Vagina (tissue), 2 donors: ENCODE data around the gene NDUFAF8. TPM values are rescaled to one million over a fixed set of nuclear protein-coding genes. Genes with fewer than 3 reads are reported as not detected.

ENCODE experiments used
- DNase-seq, 2 donors: peaks; one replicate each; pipeline ENCODE4 v3.0.0-alpha.2; 2017; ENCODE audit errors: extremely low spot score in 2 of 2
- H3K27ac ChIP-seq: fragments of 200-600 bp; sonication (generic); one replicate; pipeline ENCODE4 v1.5.1; 2019
- H3K27me3 ChIP-seq: fragments of 200-600 bp; sonication (generic); one replicate; pipeline ENCODE4 v1.5.1; 2019
- H3K36me3 ChIP-seq, 2 donors: fragments of 200-600 bp; sonication (generic); one replicate each; pipeline ENCODE4 v1.5.1; 2017 to 2019
- H3K4me1 ChIP-seq: fragments of 200-600 bp; sonication (generic); one replicate; pipeline ENCODE4 v1.5.1; 2019
- H3K4me3 ChIP-seq, 2 donors: fragments of 200-600 bp; sonication (generic); 1 replicate in 1 of 2; 2 replicates in 1 of 2; pipeline ENCODE4 v1.5.1; 2016 to 2019
- H3K9me3 ChIP-seq: fragments of 200-600 bp; sonication (generic); one replicate; pipeline ENCODE4 v1.5.1; 2019
- POLR2A ChIP-seq, 2 donors: fragments of 450-650 bp; IDR thresholded peaks; one replicate each; pipeline ENCODE4 v1.6.1; 2017; ENCODE audit warnings: antibody characterized with exemption in 2 of 2, mild to moderate bottlenecking in 2 of 2, moderate library complexity in 2 of 2
- POLR2AphosphoS5 ChIP-seq, 2 donors: sonication (generic); formaldehyde crosslinking; IDR thresholded peaks; one replicate each; pipeline ENCODE4 v1.9.0; 2017; ENCODE audit warnings: antibody characterized with exemption in 2 of 2, mild to moderate bottlenecking in 2 of 2, low read depth in 1 of 2; ENCODE audit not compliant: insufficient read depth in 1 of 2
- intact Hi-C: fragments of 100-400 bp; cut with DNase I; formaldehyde crosslinking; loops from one replicate; pipeline ENCODE4 v1.15.1; 2023
- total RNA-seq: library from RNA; depleted of rRNA; stranded (reverse); fragments of >200 nt; gene quantifications from one replicate; pipeline ENCODE4 v1.2.3, GENCODE V29; 2016
- TF ChIP-seq, protein P1 (sequence below), 3 experiments: fragments of 450-650 bp in 2 of 3; fragments of 200-600 bp in 1 of 3; sonication (generic) in 1 of 3; IDR thresholded peaks; one replicate each; pipeline ENCODE4 v1.5.1; 2017 to 2019; ENCODE audit warnings: antibody characterized with exemption in 3 of 3, mild to moderate bottlenecking in 2 of 3, moderate library complexity in 2 of 3

NDUFAF8 gene
- total RNA-seq, 1 donor from 2014 or later, result 52.5 TPM

GRCh38 chr17:81194225-81194760 is 44.8 kb upstream of the NDUFAF8 start:
- H3K36me3 ChIP-seq, result peaks cover 0 to 10% of the 10 kb centered on the region in 2 donors
- TF ChIP-seq POLR2A (IDR thresholded peaks at IDR 0.05) (no peak), POLR2AphosphoS5 (IDR thresholded peaks at IDR 0.05; ENCODE audit: insufficient read depth in 1 of 2, low read depth in 1 of 2) (no peak)
- TF ChIP-seq, protein P1, sequence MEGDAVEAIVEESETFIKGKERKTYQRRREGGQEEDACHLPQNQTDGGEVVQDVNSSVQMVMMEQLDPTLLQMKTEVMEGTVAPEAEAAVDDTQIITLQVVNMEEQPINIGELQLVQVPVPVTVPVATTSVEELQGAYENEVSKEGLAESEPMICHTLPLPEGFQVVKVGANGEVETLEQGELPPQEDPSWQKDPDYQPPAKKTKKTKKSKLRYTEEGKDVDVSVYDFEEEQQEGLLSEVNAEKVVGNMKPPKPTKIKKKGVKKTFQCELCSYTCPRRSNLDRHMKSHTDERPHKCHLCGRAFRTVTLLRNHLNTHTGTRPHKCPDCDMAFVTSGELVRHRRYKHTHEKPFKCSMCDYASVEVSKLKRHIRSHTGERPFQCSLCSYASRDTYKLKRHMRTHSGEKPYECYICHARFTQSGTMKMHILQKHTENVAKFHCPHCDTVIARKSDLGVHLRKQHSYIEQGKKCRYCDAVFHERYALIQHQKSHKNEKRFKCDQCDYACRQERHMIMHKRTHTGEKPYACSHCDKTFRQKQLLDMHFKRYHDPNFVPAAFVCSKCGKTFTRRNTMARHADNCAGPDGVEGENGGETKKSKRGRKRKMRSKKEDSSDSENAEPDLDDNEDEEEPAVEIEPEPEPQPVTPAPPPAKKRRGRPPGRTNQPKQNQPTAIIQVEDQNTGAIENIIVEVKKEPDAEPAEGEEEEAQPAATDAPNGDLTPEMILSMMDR (IDR thresholded peaks at IDR 0.05), result no peak
- intact Hi-C loops, result loop anchor here (10.0 kb wide), 1 partner anchor 189 kb away; no protein-coding TSS in a partner anchor
- no peak for DNase-seq
- no peaks in the 10 kb centered on the region for H3K4me1 ChIP-seq
- no peaks in the 10 kb centered on the region for H3K27me3 ChIP-seq
- H3K27ac ChIP-seq, result no peak overlapping the region
- H3K9me3 ChIP-seq, result no peaks in the 10 kb centered on the region
- no peak overlapping the region for H3K4me3 ChIP-seq

- TF ChIP-seq POLR2A (IDR thresholded peaks at IDR 0.05) (no peak), POLR2AphosphoS5 (IDR thresholded peaks at IDR 0.05; ENCODE audit: insufficient read depth in 1 of 2, low read depth in 1 of 2) (no peak)
- TF ChIP-seq, protein P1 (IDR thresholded peaks at IDR 0.05), result no peak
- peaks cover 0 to 10% of the 10 kb centered on the region in 2 donors for H3K36me3 ChIP-seq
- intact Hi-C loops, result loop anchor here (10.0 kb wide), 1 partner anchor 190 kb away; no protein-coding TSS in a partner anchor
Measured at GRCh38 chr17:81194941-81195901, 43.9 kb upstream of the NDUFAF8 start.

GRCh38 chr17:81195941-81196495 is 43.1 kb upstream of the NDUFAF8 start:
- Histone ChIP-seq H3K36me3 (peaks cover 0 to 10% of the 10 kb centered on the region in 2 donors), H3K9me3 (no peaks in the 10 kb centered on the region), H3K4me3 (no peak overlapping the region), H3K4me1 (no peaks in the 10 kb centered on the region), H3K27ac (no peak overlapping the region), H3K27me3 (no peaks in the 10 kb centered on the region)
- TF ChIP-seq, protein P1 (IDR thresholded peaks at IDR 0.05), result no peak
- TF ChIP-seq POLR2A (IDR thresholded peaks at IDR 0.05), result no peak
- no peak for TF ChIP-seq POLR2AphosphoS5 (IDR thresholded peaks at IDR 0.05; ENCODE audit: insufficient read depth in 1 of 2, low read depth in 1 of 2)
- no peak for DNase-seq
- intact Hi-C loops, result loop anchor here (10.0 kb wide), 1 partner anchor 191 kb away; no protein-coding TSS in a partner anchor

More at GRCh38 chr17:81194941-81195901, 43.9 kb upstream of the NDUFAF8 start:
- Histone ChIP-seq H3K9me3 (no peaks in the 10 kb centered on the region), H3K4me1 (no peaks in the 10 kb centered on the region), H3K27me3 (no peaks in the 10 kb centered on the region), H3K4me3 (no peak overlapping the region), H3K27ac (no peak overlapping the region)
- DNase-seq, result no peak

DNA sequence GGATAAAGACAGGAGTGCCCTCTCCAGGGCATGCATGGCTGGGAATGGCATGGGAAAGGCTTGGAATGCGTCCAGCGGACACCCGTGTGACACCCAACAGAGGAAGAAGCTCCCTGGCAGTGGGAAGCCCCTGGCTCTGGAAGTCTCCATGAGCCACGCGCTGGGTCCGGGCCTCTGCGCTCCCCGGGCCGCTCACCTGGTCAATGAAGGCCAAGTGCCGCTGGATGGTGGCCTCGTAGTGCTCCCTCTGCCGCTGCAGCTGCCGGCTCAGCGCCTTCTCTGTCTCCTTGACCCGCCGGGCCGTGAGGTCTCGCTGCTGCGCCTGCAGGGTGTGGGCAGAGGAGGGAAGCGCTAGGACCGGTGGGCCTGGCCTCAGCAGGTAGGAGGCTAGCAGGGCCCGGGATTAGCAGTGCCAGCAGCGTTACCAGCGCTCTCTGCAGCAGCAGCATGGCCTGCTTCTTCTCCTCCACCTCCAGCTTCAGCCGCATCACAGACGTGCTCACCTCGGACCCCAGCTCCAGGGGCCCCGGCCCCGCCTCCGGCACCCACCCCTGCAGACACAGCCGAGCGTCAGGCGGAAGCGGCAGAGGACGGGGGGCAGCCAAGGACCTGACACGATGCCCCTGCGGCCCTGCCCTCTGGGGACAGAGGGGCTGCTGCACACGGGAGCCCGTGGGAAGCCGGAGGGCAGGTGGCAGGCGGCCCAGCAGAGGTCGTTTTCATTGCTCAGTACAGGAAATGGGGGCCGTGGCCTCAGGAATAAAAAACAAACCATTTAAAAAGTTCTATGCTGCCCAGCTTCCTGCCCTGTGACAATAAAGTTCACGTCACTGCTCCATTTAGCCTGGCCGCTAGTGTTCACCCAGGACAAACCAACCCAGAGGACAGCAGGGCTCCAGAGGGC is 42.4 kb upstream of the NDUFAF8 start:
- no peaks in the 10 kb centered on the region for H3K9me3 ChIP-seq
- H3K27ac ChIP-seq, result no peak overlapping the region
- H3K4me1 ChIP-seq, result no peaks in the 10 kb centered on the region
- peaks cover 0 to 10% of the 10 kb centered on the region in 2 donors for H3K36me3 ChIP-seq
- H3K4me3 ChIP-seq, result no peak overlapping the region
- intact Hi-C loops, result loop anchor here (10.0 kb wide), 1 partner anchor 192 kb away; no protein-coding TSS in a partner anchor
- DNase-seq, result no peak
- TF ChIP-seq, protein P1 (IDR thresholded peaks at IDR 0.05), result no peak
- TF ChIP-seq POLR2A (IDR thresholded peaks at IDR 0.05), result no peak
- peak in 1 of 2 donors; percentile 18 for TF ChIP-seq POLR2AphosphoS5 (IDR thresholded peaks at IDR 0.05; ENCODE audit: insufficient read depth in 1 of 2, low read depth in 1 of 2)
- no peaks in the 10 kb centered on the region for H3K27me3 ChIP-seq
